Measurements from ENCODE around the gene EGLN3.
A peak's percentile ranks its signal among the peaks of the same experiment; 100 is the strongest.

Gene EGLN3

GRCh38 chr14:33941718-33942117 lies 9.2 kb downstream of the EGLN3 start:
- Histone ChIP-seq H3K27ac (ENCODE audit: low read depth, low read length) (no peak overlapping the region), H3K4me3 (ENCODE audit: low read depth in 1 of 5, low read length in 5 of 5) (no peak overlapping the region), H3K4me1 (ENCODE audit: control insufficient read depth in 5 of 5, insufficient read depth in 5 of 5, low read length in 5 of 5) (peaks cover 0 to 8% (median 7%) of the 10 kb centered on the region in 5 donors), H3K27me3 (ENCODE audit: control insufficient read depth in 5 of 5, insufficient read depth in 4 of 5, low read length in 5 of 5) (peaks cover 0 to 4% (median 0%) of the 10 kb centered on the region in 5 donors), H3K9me3 (ENCODE audit: control insufficient read depth in 5 of 5, low read length in 5 of 5) (no peaks in the 10 kb centered on the region), H3K36me3 (ENCODE audit: control insufficient read depth in 5 of 5, insufficient read depth in 5 of 5, low read length in 5 of 5) (no peaks in the 10 kb centered on the region), H3K9ac (ENCODE audit: low read length in 5 of 5) (no peak overlapping the region)

GRCh38 chr14:33940561-33941011 lies 10.3 kb downstream of the EGLN3 start:
- no peak overlapping the region for H3K9ac ChIP-seq (ENCODE audit: low read length in 5 of 5)
- no peak overlapping the region for H3K27ac ChIP-seq (ENCODE audit: low read depth, low read length)
- H3K36me3 ChIP-seq (ENCODE audit: control insufficient read depth in 5 of 5, insufficient read depth in 5 of 5, low read length in 5 of 5): no peaks in the 10 kb centered on the region
- H3K9me3 ChIP-seq (ENCODE audit: control insufficient read depth in 5 of 5, low read length in 5 of 5): no peaks in the 10 kb centered on the region
- peaks cover 0 to 4% (median 0%) of the 10 kb centered on the region in 5 donors for H3K27me3 ChIP-seq (ENCODE audit: control insufficient read depth in 5 of 5, insufficient read depth in 4 of 5, low read length in 5 of 5)
- no peak overlapping the region for H3K4me3 ChIP-seq (ENCODE audit: low read depth in 1 of 5, low read length in 5 of 5)
- peaks cover 0 to 8% (median 7%) of the 10 kb centered on the region in 5 donors for H3K4me1 ChIP-seq (ENCODE audit: control insufficient read depth in 5 of 5, insufficient read depth in 5 of 5, low read length in 5 of 5)

- H3K27me3 ChIP-seq (ENCODE audit: control insufficient read depth in 5 of 5, insufficient read depth in 4 of 5, low read length in 5 of 5): no peaks in the 10 kb centered on the region
- no peak overlapping the region for H3K27ac ChIP-seq (ENCODE audit: low read depth, low read length)
- no peaks in the 10 kb centered on the region for H3K36me3 ChIP-seq (ENCODE audit: control insufficient read depth in 5 of 5, insufficient read depth in 5 of 5, low read length in 5 of 5)
- H3K4me1 ChIP-seq (ENCODE audit: control insufficient read depth in 5 of 5, insufficient read depth in 5 of 5, low read length in 5 of 5): peaks cover 0 to 14% (median 10%) of the 10 kb centered on the region in 5 donors
- no peaks in the 10 kb centered on the region for H3K9me3 ChIP-seq (ENCODE audit: control insufficient read depth in 5 of 5, low read length in 5 of 5)
- peak overlapping the region in 1 of 5 donors; percentile 1 for H3K4me3 ChIP-seq (ENCODE audit: low read depth in 1 of 5, low read length in 5 of 5)
- H3K9ac ChIP-seq (ENCODE audit: low read length in 5 of 5): no peak overlapping the region
Observed at GRCh38 chr14:33938131-33938949, 12.5 kb downstream of the EGLN3 start.

- H3K27me3 ChIP-seq (ENCODE audit: control insufficient read depth in 5 of 5, insufficient read depth in 4 of 5, low read length in 5 of 5): no peaks in the 10 kb centered on the region
- H3K9me3 ChIP-seq (ENCODE audit: control insufficient read depth in 5 of 5, low read length in 5 of 5): no peaks in the 10 kb centered on the region
- no peaks in the 10 kb centered on the region for H3K36me3 ChIP-seq (ENCODE audit: control insufficient read depth in 5 of 5, insufficient read depth in 5 of 5, low read length in 5 of 5)
- H3K9ac ChIP-seq (ENCODE audit: low read length in 5 of 5): no peak overlapping the region
- H3K27ac ChIP-seq (ENCODE audit: low read depth, low read length): no peak overlapping the region
- peaks cover 0 to 23% (median 12%) of the 10 kb centered on the region in 5 donors for H3K4me1 ChIP-seq (ENCODE audit: control insufficient read depth in 5 of 5, insufficient read depth in 5 of 5, low read length in 5 of 5)
- H3K4me3 ChIP-seq (ENCODE audit: low read depth in 1 of 5, low read length in 5 of 5): no peak overlapping the region
Observed at GRCh38 chr14:33936391-33936790, 14.5 kb downstream of the EGLN3 start.

GRCh38 chr14:33934938-33935337 lies 15.9 kb downstream of the EGLN3 start:
- H3K4me1 ChIP-seq (ENCODE audit: control insufficient read depth in 5 of 5, insufficient read depth in 5 of 5, low read length in 5 of 5): peaks cover 0 to 23% (median 12%) of the 10 kb centered on the region in 5 donors
- no peaks in the 10 kb centered on the region for H3K27me3 ChIP-seq (ENCODE audit: control insufficient read depth in 5 of 5, insufficient read depth in 4 of 5, low read length in 5 of 5)
- no peaks in the 10 kb centered on the region for H3K36me3 ChIP-seq (ENCODE audit: control insufficient read depth in 5 of 5, insufficient read depth in 5 of 5, low read length in 5 of 5)
- H3K4me3 ChIP-seq (ENCODE audit: low read depth in 1 of 5, low read length in 5 of 5): no peak overlapping the region
- no peaks in the 10 kb centered on the region for H3K9me3 ChIP-seq (ENCODE audit: control insufficient read depth in 5 of 5, low read length in 5 of 5)
- no peak overlapping the region for H3K27ac ChIP-seq (ENCODE audit: low read depth, low read length)
- H3K9ac ChIP-seq (ENCODE audit: low read length in 5 of 5): no peak overlapping the region

- no peak overlapping the region for H3K9ac ChIP-seq (ENCODE audit: low read length in 5 of 5)
- H3K4me3 ChIP-seq (ENCODE audit: low read depth in 1 of 5, low read length in 5 of 5): no peak overlapping the region
- no peaks in the 10 kb centered on the region for H3K9me3 ChIP-seq (ENCODE audit: control insufficient read depth in 5 of 5, low read length in 5 of 5)
- H3K27ac ChIP-seq (ENCODE audit: low read depth, low read length): no peak overlapping the region
- no peaks in the 10 kb centered on the region for H3K27me3 ChIP-seq (ENCODE audit: control insufficient read depth in 5 of 5, insufficient read depth in 4 of 5, low read length in 5 of 5)
- H3K36me3 ChIP-seq (ENCODE audit: control insufficient read depth in 5 of 5, insufficient read depth in 5 of 5, low read length in 5 of 5): no peaks in the 10 kb centered on the region
- peaks cover 0 to 23% (median 12%) of the 10 kb centered on the region in 5 donors for H3K4me1 ChIP-seq (ENCODE audit: control insufficient read depth in 5 of 5, insufficient read depth in 5 of 5, low read length in 5 of 5)
Observed at GRCh38 chr14:33934043-33934750, 16.7 kb downstream of the EGLN3 start.

GRCh38 chr14:33933386-33933933 lies 17.4 kb downstream of the EGLN3 start:
- Histone ChIP-seq H3K4me1 (ENCODE audit: control insufficient read depth in 5 of 5, insufficient read depth in 5 of 5, low read length in 5 of 5) (peaks cover 0 to 21% (median 9%) of the 10 kb centered on the region in 5 donors), H3K36me3 (ENCODE audit: control insufficient read depth in 5 of 5, insufficient read depth in 5 of 5, low read length in 5 of 5) (no peaks in the 10 kb centered on the region), H3K9ac (ENCODE audit: low read length in 5 of 5) (no peak overlapping the region), H3K27me3 (ENCODE audit: control insufficient read depth in 5 of 5, insufficient read depth in 4 of 5, low read length in 5 of 5) (no peaks in the 10 kb centered on the region), H3K27ac (ENCODE audit: low read depth, low read length) (no peak overlapping the region), H3K9me3 (ENCODE audit: control insufficient read depth in 5 of 5, low read length in 5 of 5) (no peaks in the 10 kb centered on the region), H3K4me3 (ENCODE audit: low read depth in 1 of 5, low read length in 5 of 5) (no peak overlapping the region)

GRCh38 chr14:33932576-33933345 lies 18.1 kb downstream of the EGLN3 start:
- Histone ChIP-seq H3K36me3 (ENCODE audit: control insufficient read depth in 5 of 5, insufficient read depth in 5 of 5, low read length in 5 of 5) (no peaks in the 10 kb centered on the region), H3K4me3 (ENCODE audit: low read depth in 1 of 5, low read length in 5 of 5) (no peak overlapping the region), H3K9ac (ENCODE audit: low read length in 5 of 5) (no peak overlapping the region), H3K27me3 (ENCODE audit: control insufficient read depth in 5 of 5, insufficient read depth in 4 of 5, low read length in 5 of 5) (no peaks in the 10 kb centered on the region), H3K27ac (ENCODE audit: low read depth, low read length) (no peak overlapping the region), H3K9me3 (ENCODE audit: control insufficient read depth in 5 of 5, low read length in 5 of 5) (no peaks in the 10 kb centered on the region), H3K4me1 (ENCODE audit: control insufficient read depth in 5 of 5, insufficient read depth in 5 of 5, low read length in 5 of 5) (peaks cover 0 to 16% (median 5%) of the 10 kb centered on the region in 5 donors)

GRCh38 chr14:33932033-33932432 lies 18.8 kb downstream of the EGLN3 start:
- Histone ChIP-seq H3K36me3 (ENCODE audit: control insufficient read depth in 5 of 5, insufficient read depth in 5 of 5, low read length in 5 of 5) (no peaks in the 10 kb centered on the region), H3K27ac (ENCODE audit: low read depth, low read length) (no peak overlapping the region)

More at GRCh38 chr14:33932033-33932432, 18.8 kb downstream of the EGLN3 start:
- no peaks in the 10 kb centered on the region for H3K9me3 ChIP-seq (ENCODE audit: control insufficient read depth in 5 of 5, low read length in 5 of 5)
- H3K4me3 ChIP-seq (ENCODE audit: low read depth in 1 of 5, low read length in 5 of 5): no peak overlapping the region
- no peaks in the 10 kb centered on the region for H3K27me3 ChIP-seq (ENCODE audit: control insufficient read depth in 5 of 5, insufficient read depth in 4 of 5, low read length in 5 of 5)
- peaks cover 0 to 16% (median 5%) of the 10 kb centered on the region in 5 donors for H3K4me1 ChIP-seq (ENCODE audit: control insufficient read depth in 5 of 5, insufficient read depth in 5 of 5, low read length in 5 of 5)
- no peak overlapping the region for H3K9ac ChIP-seq (ENCODE audit: low read length in 5 of 5)
